ENCODE data around the gene ZBED3. TPM values are rescaled to one million over a fixed set of nuclear protein-coding genes. Genes with fewer than 3 reads are reported as not detected.
"Not testable (repeated sequence)": the region's sequence is repeated elsewhere in the genome, so short reads cannot be mapped to it uniquely, and the experiment has no call there.

ZBED3 gene
- 0.60 and 0.76 TPM in 2 replicates for total RNA-seq (2014; rRNA removed; shearing (Covaris generic))
- polyA plus RNA-seq (2015; cell fraction: cytosol; rRNA removed), result 4.2 and 5.5 TPM in 2 replicates
- 3.7 and 4.9 TPM in 2 replicates for polyA plus RNA-seq (2015; cell fraction: nucleus; rRNA removed)

- peak; percentile 80 for DNase-seq (ENCODE audit: low read depth)
Observed at GRCh38 chr5:77086689-77087483, at the start of gene ZBED3. TSS of gene ZBED3 (minus strand) at chr5:77087285. CDS start at chr5:77077878, 9,407 bp downstream.

DNA sequence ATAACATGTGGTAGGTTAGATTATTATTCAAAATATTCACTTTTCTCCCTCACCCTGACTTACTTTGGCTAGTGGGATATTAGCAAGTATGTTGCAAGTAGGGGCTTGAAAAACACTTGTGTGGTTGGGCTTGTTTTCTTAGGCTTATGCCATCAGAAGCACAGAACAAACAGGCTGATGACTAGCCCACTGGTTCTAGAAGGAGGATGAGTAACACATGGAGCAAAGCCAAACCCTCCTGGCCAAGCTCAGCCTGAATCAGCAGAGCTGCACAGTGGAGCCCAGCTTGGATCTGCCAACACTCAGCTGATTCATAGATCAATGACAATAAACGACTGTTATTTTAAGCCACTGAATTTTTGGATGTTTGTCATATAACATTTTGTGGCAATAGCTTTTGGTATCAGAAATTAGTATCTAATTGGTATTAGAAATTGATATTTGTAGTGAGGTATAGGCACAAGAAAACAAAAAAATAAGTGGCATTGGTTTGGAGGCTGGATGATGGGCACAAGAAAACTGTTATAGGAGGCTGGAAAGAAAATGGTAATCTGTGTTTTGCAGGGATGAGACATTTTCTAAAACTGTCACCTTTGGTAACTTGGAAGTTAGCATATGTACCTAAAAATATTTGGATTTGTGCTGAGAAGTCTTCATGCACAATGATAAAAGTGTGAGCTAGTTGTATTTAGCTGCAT lies 46.1 kb upstream of the ZBED3 start:
- peak; percentile 95 for DNase-seq (ENCODE audit: low read depth)

DNA sequence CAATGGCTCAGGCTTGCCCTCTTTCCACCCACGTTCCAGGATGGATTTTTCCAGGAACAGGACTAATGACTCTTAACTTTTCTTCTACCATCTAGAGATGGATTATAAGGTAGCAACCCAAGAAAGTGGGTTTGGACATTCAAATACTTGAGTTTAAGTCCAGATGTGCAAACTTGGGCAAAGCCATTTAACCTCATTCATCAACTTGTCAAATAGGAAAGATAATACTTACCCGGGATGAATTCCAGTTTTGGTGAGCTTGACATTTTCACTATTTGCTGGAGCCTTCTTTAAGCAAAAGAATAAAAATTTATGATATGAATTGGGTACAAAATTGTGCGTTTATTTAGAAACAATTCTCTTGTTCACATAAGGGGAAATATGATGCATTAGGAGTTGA lies 44.3 kb upstream of the ZBED3 start:
- DNase-seq (ENCODE audit: low read depth), result no peak

DNA sequence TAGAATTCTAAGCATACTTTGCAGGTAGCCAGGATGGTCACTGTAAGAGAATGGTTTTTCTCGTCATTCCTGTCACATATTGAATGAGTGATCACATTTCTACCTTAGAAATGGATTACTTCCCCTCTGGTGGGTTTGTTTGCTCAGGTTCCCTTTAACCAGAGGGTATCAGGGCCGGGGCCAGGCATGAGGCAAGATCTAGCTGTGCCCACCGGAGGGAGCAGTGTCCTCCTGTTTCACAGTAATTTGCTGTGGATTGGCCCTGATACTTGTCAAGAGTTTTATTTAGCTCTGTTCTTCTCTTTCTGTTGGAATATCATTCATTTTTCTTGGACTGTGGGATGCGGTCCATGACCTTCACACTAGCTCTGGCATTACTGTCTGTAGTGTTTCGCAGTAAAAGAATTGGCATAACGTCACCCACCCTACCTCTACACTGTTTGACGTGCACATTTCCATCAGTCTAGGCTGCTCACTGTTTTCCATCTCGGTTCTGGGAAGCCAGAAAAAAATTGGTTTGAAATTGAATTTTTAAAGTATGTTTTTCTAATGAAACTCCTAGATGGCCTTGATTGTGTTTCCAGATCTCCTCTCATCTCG lies 42.4 kb upstream of the ZBED3 start:
- peak; percentile 6 for DNase-seq (ENCODE audit: low read depth)

GRCh38 chr5:77128411-77129061 lies 41.5 kb upstream of the ZBED3 start:
- no peak for DNase-seq (ENCODE audit: low read depth)

DNA sequence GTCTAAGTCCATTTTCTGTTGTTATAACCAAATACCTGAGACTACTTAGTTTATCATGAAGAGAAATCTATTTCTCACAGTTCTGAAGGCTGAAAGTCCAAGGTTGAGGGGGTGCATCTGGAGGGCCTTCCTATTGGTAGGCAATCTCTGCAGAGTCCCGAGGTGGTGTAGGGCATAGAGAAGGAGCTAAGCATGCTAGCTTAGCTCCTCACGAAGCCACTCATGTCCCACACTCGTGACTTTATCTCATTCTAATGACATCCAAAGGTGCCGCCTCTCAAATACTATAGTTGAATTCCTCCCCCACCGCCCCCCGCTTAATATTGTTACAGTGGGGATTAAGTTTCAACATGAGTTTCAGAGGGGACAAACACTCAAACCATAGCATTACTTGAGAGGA lies 36.0 kb upstream of the ZBED3 start:
- no peak for DNase-seq (ENCODE audit: low read depth)

DNA sequence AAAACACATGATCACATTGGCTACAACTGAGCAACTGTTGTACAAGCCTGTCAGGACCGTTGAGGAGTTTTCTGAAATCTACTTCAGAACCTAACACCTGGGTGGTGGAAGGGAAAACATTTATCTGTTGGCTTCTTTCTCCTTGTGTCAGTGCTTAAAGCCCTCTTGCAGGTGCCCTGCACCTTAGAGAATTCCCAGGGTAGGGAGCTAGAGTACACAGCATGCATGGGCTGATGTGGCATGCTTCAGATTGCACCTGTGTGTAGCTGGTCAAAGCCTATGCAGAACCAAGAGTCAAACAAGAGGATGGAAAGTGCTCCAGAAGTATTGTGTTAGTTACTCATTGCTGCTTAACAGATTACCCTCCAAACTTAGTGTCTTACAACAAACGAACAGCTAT lies 33.6 kb upstream of the ZBED3 start:
- DNase-seq (ENCODE audit: low read depth), result no peak

- DNase-seq (ENCODE audit: low read depth), result no peak
Observed at GRCh38 chr5:77120086-77120485, 33.0 kb upstream of the ZBED3 start.

- DNase-seq (ENCODE audit: low read depth), result no peak
Observed at GRCh38 chr5:77117161-77117560, 30.1 kb upstream of the ZBED3 start.

- DNase-seq (ENCODE audit: low read depth), result not testable (repeated sequence)
Observed at GRCh38 chr5:77107035-77107434, 19.9 kb upstream of the ZBED3 start.

DNA sequence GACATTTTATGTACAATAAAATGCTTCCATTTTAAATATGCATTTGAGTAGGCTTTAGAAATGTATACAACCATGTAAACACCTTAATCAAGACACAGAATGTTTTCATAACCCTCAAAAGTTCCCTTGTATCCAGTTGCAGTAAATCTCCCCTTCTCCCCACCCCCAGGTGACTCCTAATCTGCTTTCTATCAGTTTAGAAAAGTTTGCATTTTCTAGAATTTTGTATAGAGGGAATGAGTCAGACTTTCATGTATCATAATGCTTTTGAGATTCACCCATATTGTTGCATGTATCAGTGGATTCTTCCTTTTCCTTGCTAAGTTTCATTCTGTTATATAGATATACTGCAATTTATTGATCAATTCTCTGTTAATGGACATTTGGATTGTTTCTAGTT lies 17.7 kb upstream of the ZBED3 start:
- no peak for DNase-seq (ENCODE audit: low read depth)

GRCh38 chr5:77103457-77103856 lies 16.4 kb upstream of the ZBED3 start:
- no peak for DNase-seq (ENCODE audit: low read depth)

GRCh38 chr5:77102549-77102948 lies 15.5 kb upstream of the ZBED3 start:
- DNase-seq (ENCODE audit: low read depth), result no peak

- peak; percentile 84 for DNase-seq (ENCODE audit: low read depth)
Observed at GRCh38 chr5:77101298-77101697, 14.2 kb upstream of the ZBED3 start.

GRCh38 chr5:77095189-77095588 lies 8.1 kb upstream of the ZBED3 start:
- no peak for DNase-seq (ENCODE audit: low read depth)

- no peak for DNase-seq (ENCODE audit: low read depth)
Observed at GRCh38 chr5:77087484-77088261, 588 bp upstream of the ZBED3 start.

DNA sequence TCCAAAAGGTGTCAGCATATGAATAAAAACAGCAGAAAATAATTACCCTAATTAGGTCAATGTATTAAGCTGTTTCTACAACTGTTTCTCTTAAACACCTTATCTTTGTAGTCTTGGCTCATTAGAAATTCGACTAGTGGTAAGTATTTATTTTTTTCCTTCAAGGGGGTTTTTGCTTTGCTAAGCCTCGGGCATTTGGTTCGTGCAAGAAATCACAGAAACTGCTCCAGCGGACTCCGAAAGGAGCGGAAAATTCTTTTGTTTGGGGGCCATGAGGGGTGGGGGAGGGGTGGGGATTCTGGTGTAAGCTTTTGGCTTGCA lies 757 bp downstream of the ZBED3 start:
- DNase-seq (ENCODE audit: low read depth), result no peak

DNA sequence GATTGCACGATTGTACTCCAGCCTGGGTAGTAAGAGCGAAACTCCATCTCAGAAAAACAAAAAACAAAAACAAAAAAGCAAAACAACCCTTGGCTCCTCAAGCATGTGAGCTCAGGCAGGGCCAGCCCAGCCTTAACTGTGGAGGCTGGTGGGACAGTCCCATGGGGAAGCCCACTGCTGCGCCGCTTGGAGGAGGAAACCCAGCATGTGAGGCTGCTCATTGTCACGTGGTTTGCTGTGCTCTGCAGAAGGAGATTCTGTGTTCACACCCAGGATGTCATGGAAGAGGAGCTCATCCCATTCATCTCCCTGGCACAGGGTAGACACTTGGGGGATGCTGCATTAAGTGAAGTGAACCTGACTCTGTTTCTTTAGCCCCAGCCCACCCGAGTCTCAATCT lies 4.0 kb downstream of the ZBED3 start:
- DNase-seq (ENCODE audit: low read depth), result no peak

DNA sequence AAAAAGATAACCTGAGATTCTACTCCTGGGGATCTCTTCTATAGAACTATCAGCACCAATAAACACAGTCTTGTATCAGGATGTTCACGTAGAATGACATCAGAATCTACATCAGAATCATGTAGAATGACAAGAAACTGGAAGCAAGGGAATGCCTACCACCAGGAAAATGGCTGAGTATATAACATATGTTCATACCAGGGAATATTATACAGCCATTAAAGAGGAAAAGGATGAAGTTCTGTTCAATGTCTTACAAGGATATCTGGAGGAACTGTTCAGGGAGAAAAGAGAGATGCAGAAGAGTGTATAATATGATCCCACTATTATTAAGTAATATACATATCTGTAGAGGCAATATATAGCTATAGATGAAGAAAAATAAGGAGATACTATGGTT lies 4.8 kb downstream of the ZBED3 start:
- DNase-seq (ENCODE audit: low read depth), result no peak

GRCh38 chr5:77080905-77081304 lies 6.2 kb downstream of the ZBED3 start:
- DNase-seq (ENCODE audit: low read depth), result no peak

GRCh38 chr5:77080479-77080878 lies 6.6 kb downstream of the ZBED3 start:
- DNase-seq (ENCODE audit: low read depth), result not testable (repeated sequence)

All from HT1080 (cell line).